ENCODE results near the gene KRT79. TPM values are rescaled to one million over a fixed set of nuclear protein-coding genes. Genes with fewer than 3 reads are reported as not detected.
A peak's percentile ranks its signal among the peaks of the same experiment; 100 is the strongest.

KRT79 gene
- total and polyA plus RNA-seq, 3 experiments from 2014 or later = not detected

GRCh38 chr12:52812749-52813148 lies 21.4 kb downstream of the KRT79 start:
- Histone ChIP-seq H3K27me3 (ENCODE audit: insufficient read depth, low read length, poor library complexity, severe bottlenecking) (no peaks in the 10 kb centered on the region), H3K4me3 (ENCODE audit: low read length) (no peak overlapping the region), H3K9me3 (ENCODE audit: low read length) (no peaks in the 10 kb centered on the region), H3K4me1 (ENCODE audit: insufficient read depth, low read length) (peaks cover 6% of the 10 kb centered on the region), H3K27ac (ENCODE audit: low read depth, low read length) (no peak overlapping the region), H3K36me3 (ENCODE audit: insufficient read depth, low read length) (no peaks in the 10 kb centered on the region)
- POLR2A ChIA-PET = no interaction called here
- H3K4me1 Mint-ChIP-seq = peaks cover 3 to 5% (median 4%) of the 10 kb centered on the region in 3 donors
- CTCF ChIA-PET = interaction anchor here (1.6 kb wide), 1 partner anchor 72 kb away, joined by 3 read pairs; no protein-coding TSS in a partner anchor
- no peak overlapping the region for H3K4me3 Mint-ChIP-seq
- no peaks in the 10 kb centered on the region for H3K36me3 Mint-ChIP-seq
- peaks cover 8 to 21% of the 10 kb centered on the region in 2 donors for H3K27me3 Mint-ChIP-seq
- H3K27ac Mint-ChIP-seq = no peak overlapping the region
- DNase-seq = no peak
- no peaks in the 10 kb centered on the region for H3K9me3 Mint-ChIP-seq

- no peaks in the 10 kb centered on the region for H3K4me1 ChIP-seq (ENCODE audit: insufficient read depth, low read length)
- H3K4me3 ChIP-seq (ENCODE audit: low read length) = no peak overlapping the region
- no peak for DNase-seq
- H3K9me3 ChIP-seq (ENCODE audit: low read length) = no peaks in the 10 kb centered on the region
- Mint-ChIP-seq H3K9me3 (no peaks in the 10 kb centered on the region), H3K4me1 (no peaks in the 10 kb centered on the region), H3K4me3 (no peak overlapping the region), H3K27me3 (peaks cover 6 to 21% of the 10 kb centered on the region in 2 donors), H3K36me3 (no peaks in the 10 kb centered on the region), H3K27ac (no peak overlapping the region)
- H3K27ac ChIP-seq (ENCODE audit: low read depth, low read length) = no peak overlapping the region
- H3K36me3 ChIP-seq (ENCODE audit: insufficient read depth, low read length) = no peaks in the 10 kb centered on the region
- ChIA-PET CTCF (interaction anchor here (1.6 kb wide), 1 partner anchor 73 kb away, joined by 3 read pairs; no protein-coding TSS in a partner anchor), POLR2A (no interaction called here)
- no peaks in the 10 kb centered on the region for H3K27me3 ChIP-seq (ENCODE audit: insufficient read depth, low read length, poor library complexity, severe bottlenecking)
Observed at GRCh38 chr12:52812073-52812400, 22.1 kb downstream of the KRT79 start.

- CTCF ChIA-PET = interaction anchor here (1.6 kb wide), 1 partner anchor 74 kb away, joined by 3 read pairs; no protein-coding TSS in a partner anchor
Observed at GRCh38 chr12:52811191-52812072, 22.7 kb downstream of the KRT79 start.

GRCh38 chr12:52810554-52810953 lies 23.6 kb downstream of the KRT79 start:
- Mint-ChIP-seq H3K4me3 (peak overlapping the region in 1 of 7 donors; percentile 1), H3K9me3 (no peaks in the 10 kb centered on the region), H3K4me1 (no peaks in the 10 kb centered on the region), H3K27me3 (peaks cover 7 to 24% of the 10 kb centered on the region in 2 donors), H3K27ac (no peak overlapping the region), H3K36me3 (no peaks in the 10 kb centered on the region)
- ChIA-PET POLR2A (no interaction called here), CTCF (no interaction called here)
- Histone ChIP-seq H3K36me3 (ENCODE audit: insufficient read depth, low read length) (no peaks in the 10 kb centered on the region), H3K4me3 (ENCODE audit: low read length) (no peak overlapping the region), H3K27me3 (ENCODE audit: insufficient read depth, low read length, poor library complexity, severe bottlenecking) (no peaks in the 10 kb centered on the region), H3K27ac (ENCODE audit: low read depth, low read length) (no peak overlapping the region), H3K4me1 (ENCODE audit: insufficient read depth, low read length) (no peaks in the 10 kb centered on the region), H3K9me3 (ENCODE audit: low read length) (no peaks in the 10 kb centered on the region)
- no peak for DNase-seq

More at GRCh38 chr12:52811191-52812072, 22.7 kb downstream of the KRT79 start:
- no peak overlapping the region for H3K4me3 Mint-ChIP-seq
- H3K4me3 ChIP-seq (ENCODE audit: low read length) = no peak overlapping the region
- H3K9me3 ChIP-seq (ENCODE audit: low read length) = no peaks in the 10 kb centered on the region
- no peaks in the 10 kb centered on the region for H3K4me1 ChIP-seq (ENCODE audit: insufficient read depth, low read length)
- no peaks in the 10 kb centered on the region for H3K27me3 ChIP-seq (ENCODE audit: insufficient read depth, low read length, poor library complexity, severe bottlenecking)
- H3K27me3 Mint-ChIP-seq = peaks cover 6 to 24% of the 10 kb centered on the region in 2 donors
- H3K4me1 Mint-ChIP-seq = no peaks in the 10 kb centered on the region
- H3K36me3 ChIP-seq (ENCODE audit: insufficient read depth, low read length) = no peaks in the 10 kb centered on the region
- no peaks in the 10 kb centered on the region for H3K36me3 Mint-ChIP-seq
- no peak for DNase-seq
- no peaks in the 10 kb centered on the region for H3K9me3 Mint-ChIP-seq
- POLR2A ChIA-PET = no interaction called here
- H3K27ac Mint-ChIP-seq = no peak overlapping the region
- H3K27ac ChIP-seq (ENCODE audit: low read depth, low read length) = no peak overlapping the region

- Histone ChIP-seq H3K9me3 (ENCODE audit: low read length) (no peaks in the 10 kb centered on the region), H3K27ac (ENCODE audit: low read depth, low read length) (no peak overlapping the region), H3K4me1 (ENCODE audit: insufficient read depth, low read length) (no peaks in the 10 kb centered on the region), H3K27me3 (ENCODE audit: insufficient read depth, low read length, poor library complexity, severe bottlenecking) (no peaks in the 10 kb centered on the region), H3K4me3 (ENCODE audit: low read length) (no peak overlapping the region), H3K36me3 (ENCODE audit: insufficient read depth, low read length) (no peaks in the 10 kb centered on the region)
- CTCF ChIA-PET = no interaction called here
- Mint-ChIP-seq H3K27ac (no peak overlapping the region), H3K27me3 (peaks cover 7 to 24% of the 10 kb centered on the region in 2 donors), H3K4me1 (no peaks in the 10 kb centered on the region), H3K9me3 (no peaks in the 10 kb centered on the region), H3K36me3 (no peaks in the 10 kb centered on the region), H3K4me3 (no peak overlapping the region)
- DNase-seq = no peak
- POLR2A ChIA-PET = no interaction called here
Observed at GRCh38 chr12:52809166-52809565, 24.9 kb downstream of the KRT79 start.

- CTCF ChIA-PET = no interaction called here
Observed at GRCh38 chr12:52808573-52809160, 25.4 kb downstream of the KRT79 start.

GRCh38 chr12:52807544-52808470 lies 26.3 kb downstream of the KRT79 start:
- ChIA-PET CTCF (no interaction called here), POLR2A (no interaction called here)
- Histone ChIP-seq H3K4me3 (ENCODE audit: low read length) (no peak overlapping the region), H3K4me1 (ENCODE audit: insufficient read depth, low read length) (no peaks in the 10 kb centered on the region), H3K27ac (ENCODE audit: low read depth, low read length) (no peak overlapping the region), H3K27me3 (ENCODE audit: insufficient read depth, low read length, poor library complexity, severe bottlenecking) (no peaks in the 10 kb centered on the region), H3K9me3 (ENCODE audit: low read length) (no peaks in the 10 kb centered on the region), H3K36me3 (ENCODE audit: insufficient read depth, low read length) (no peaks in the 10 kb centered on the region)
- H3K36me3 Mint-ChIP-seq = no peaks in the 10 kb centered on the region
- H3K9me3 Mint-ChIP-seq = no peaks in the 10 kb centered on the region
- no peaks in the 10 kb centered on the region for H3K4me1 Mint-ChIP-seq
- no peak overlapping the region for H3K27ac Mint-ChIP-seq
- H3K27me3 Mint-ChIP-seq = peaks cover 6 to 24% of the 10 kb centered on the region in 2 donors
- no peak for DNase-seq
- peak overlapping the region in 1 of 7 donors; percentile 30 for H3K4me3 Mint-ChIP-seq

More at GRCh38 chr12:52808573-52809160, 25.4 kb downstream of the KRT79 start:
- Mint-ChIP-seq H3K9me3 (no peaks in the 10 kb centered on the region), H3K27ac (no peak overlapping the region), H3K36me3 (no peaks in the 10 kb centered on the region), H3K27me3 (peaks cover 6 to 24% of the 10 kb centered on the region in 2 donors), H3K4me3 (no peak overlapping the region), H3K4me1 (no peaks in the 10 kb centered on the region)
- H3K27ac ChIP-seq (ENCODE audit: low read depth, low read length) = no peak overlapping the region
- no peak overlapping the region for H3K4me3 ChIP-seq (ENCODE audit: low read length)
- POLR2A ChIA-PET = no interaction called here
- H3K36me3 ChIP-seq (ENCODE audit: insufficient read depth, low read length) = no peaks in the 10 kb centered on the region
- no peaks in the 10 kb centered on the region for H3K4me1 ChIP-seq (ENCODE audit: insufficient read depth, low read length)
- no peak for DNase-seq
- H3K9me3 ChIP-seq (ENCODE audit: low read length) = no peaks in the 10 kb centered on the region
- no peaks in the 10 kb centered on the region for H3K27me3 ChIP-seq (ENCODE audit: insufficient read depth, low read length, poor library complexity, severe bottlenecking)

Measured in CD8-positive, alpha-beta memory T cell (primary cell).